Hematopoietic multipotent progenitor cell treated with erythropoietin and hydrocortisone succinate and interleukin-3 and kit ligand, for 17 days (in vitro differentiated cells): ENCODE results near the gene NOXA1.

Source experiments
- DNase-seq: peaks from one replicate; pipeline ENCODE4 v3.0.0-alpha.2; 2015; ENCODE audit warnings: low spot score

NOXA1 gene

DNA sequence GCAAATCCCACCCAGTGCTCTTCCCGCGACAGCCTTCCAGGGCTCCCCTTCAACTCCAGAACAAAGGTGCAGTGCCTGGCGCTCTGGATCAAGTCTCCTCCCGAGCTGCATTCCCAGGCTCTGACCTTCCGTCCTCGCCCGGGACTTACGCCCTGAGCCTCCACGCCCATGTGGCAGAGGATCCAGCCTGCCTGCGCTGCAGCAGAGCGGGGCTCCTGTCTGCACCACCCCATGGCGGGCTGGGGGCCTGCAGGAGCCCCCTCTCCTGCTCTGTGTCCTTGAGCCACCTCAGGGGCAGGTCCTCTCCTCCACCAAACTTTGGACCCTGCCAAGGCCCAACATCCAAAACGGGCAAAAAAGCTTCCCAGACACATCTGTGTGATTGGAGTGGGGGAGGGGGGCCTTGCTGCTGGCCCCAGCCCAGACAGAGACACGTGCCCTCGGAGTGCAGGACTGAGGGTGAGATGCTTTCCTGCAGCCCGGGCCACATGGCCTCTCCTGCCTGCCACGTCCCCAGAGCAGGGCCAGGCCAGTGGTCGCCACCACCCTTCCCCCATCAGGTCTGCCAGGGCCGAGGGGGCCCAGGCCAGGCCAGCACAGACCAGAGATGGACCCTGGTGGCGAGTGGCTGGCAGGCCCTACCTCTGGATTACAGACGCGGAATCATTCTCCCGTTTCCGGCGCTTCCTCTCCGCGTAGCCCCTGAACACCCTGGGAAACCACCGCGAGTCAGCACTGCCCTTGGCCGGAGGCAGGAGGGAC is 31.6 kb downstream of the NOXA1 start:
- no peak for DNase-seq

- no peak for DNase-seq
These were observed 32.3 kb downstream of the NOXA1 start for GRCh38 chr9:137455359-137455991.

DNA sequence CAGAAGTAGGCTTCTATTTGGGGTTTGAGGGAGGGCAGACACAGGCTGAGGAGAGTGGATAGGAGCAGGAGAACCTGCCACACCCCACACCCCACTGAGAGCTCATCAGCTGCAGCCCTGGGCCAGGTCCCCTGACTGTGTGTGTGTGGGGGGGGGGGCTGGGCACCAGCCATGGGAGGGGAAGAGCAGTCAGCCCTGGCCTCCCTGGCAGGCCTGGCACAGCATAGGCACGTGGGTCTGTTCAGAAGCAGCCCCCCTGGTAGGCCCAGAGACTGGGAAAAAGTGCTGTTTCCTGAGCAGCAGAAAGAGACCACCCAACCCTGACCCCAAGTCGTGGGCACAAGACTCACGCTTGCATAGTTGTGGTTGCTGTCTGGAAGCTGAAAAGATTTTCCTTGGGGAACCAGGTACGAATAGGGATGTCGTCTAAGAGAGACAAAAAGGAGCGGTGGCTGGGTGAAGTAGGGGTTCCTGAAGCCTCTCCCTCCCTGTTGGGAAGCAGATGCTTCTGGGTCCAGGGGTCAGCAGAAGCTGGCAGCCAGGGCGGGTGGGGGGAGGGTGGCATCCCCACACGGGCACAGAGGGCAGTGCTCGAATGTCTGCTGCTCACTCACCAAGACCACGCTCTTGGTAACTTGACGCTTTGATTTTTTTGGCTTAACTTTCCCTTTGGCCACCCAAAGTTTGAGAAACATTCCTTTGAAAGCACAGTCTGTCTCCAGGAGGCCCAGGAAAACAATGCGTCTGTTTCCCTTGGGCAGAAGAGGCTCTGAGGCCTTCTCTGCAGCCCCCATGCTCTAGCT is 33.1 kb downstream of the NOXA1 start:
- DNase-seq = no peak

GRCh38 chr9:137456864-137457405 is 33.7 kb downstream of the NOXA1 start:
- DNase-seq = no peak

DNA sequence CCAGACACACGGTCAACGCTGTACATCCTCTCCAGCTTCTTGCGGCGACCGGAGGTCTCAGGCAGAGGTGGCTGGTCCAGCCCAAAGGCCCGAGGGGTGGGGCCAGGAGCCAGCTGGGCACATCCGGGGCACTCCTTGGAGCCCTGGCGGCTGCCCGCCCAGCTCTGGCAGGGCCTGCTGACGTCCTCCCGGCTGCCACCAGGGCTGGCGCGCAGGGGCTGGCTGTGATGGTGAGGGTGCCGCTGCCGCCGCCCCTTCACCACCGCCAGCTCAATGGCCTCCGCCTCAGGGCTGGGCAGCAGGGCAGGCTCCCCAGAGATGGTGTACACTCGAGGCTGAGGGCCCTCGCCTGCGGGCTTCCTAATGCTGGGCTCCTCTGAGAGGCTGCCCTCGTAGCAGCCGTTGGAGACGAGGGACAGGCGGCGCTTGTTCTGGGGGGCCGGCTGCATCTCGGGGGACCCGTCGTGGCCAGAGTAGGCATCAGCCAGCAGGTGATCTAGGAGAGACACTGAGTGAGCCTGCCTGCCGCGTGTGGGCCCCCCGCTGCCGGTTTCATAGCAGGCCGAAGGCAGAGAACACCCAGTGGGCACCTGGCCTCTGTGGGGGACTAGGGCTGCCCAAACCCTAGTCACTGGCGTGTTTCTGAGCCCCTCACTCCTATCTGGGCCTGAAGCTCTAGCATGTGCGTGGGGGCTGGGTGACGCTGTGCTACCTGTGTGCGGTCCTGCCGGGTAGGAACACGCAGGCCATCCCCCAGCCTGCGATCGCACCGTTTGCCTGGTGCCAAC is 34.4 kb downstream of the NOXA1 start:
- no peak for DNase-seq

GRCh38 chr9:137458194-137459151 is 35.3 kb downstream of the NOXA1 start:
- no peak for DNase-seq

GRCh38 chr9:137459152-137459600 is 36.0 kb downstream of the NOXA1 start, which contains the start of gene NSMF:
NSMF (minus strand) TSS chr9:137459334; CDS start chr9:137459102, 232 bp downstream.
- peak; percentile 95 for DNase-seq

DNA sequence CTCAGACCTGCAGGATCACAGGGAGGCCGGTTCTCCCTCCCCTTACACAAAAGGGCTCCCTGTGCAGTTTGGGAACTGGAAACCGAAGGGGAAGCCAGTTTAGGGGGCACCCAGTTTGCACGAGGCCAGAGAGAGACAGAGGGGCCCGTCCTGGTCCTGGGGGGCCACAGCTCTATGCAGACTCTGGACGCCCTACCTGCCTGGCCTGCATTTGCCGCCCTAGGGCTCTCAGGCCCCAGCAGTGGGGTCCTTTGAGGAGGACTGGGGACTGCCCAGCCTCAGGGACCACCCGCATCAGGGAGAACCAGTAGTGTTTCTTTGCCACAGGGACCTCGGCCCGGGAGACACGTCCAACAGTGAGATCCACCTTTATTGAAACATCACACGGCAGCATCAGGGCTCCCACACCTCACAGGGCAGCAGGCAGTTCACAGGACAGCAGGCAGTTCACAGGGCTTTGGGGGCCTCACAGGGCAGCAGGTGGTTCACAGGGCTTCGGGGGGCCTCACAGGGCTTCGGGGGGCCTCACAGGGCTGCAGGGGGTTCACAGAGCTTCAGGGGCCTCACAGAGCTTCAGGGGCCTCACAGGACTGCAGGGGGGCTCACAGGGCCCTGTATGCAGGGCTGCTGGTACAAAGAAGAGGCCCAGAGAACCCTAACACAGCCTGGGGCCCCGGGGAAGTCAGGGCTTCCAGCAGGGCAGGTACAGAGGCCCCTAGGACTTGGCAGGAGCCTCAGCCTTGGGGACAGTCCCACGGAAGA is 36.6 kb downstream of the NOXA1 start:
- DNase-seq = no peak

DNA sequence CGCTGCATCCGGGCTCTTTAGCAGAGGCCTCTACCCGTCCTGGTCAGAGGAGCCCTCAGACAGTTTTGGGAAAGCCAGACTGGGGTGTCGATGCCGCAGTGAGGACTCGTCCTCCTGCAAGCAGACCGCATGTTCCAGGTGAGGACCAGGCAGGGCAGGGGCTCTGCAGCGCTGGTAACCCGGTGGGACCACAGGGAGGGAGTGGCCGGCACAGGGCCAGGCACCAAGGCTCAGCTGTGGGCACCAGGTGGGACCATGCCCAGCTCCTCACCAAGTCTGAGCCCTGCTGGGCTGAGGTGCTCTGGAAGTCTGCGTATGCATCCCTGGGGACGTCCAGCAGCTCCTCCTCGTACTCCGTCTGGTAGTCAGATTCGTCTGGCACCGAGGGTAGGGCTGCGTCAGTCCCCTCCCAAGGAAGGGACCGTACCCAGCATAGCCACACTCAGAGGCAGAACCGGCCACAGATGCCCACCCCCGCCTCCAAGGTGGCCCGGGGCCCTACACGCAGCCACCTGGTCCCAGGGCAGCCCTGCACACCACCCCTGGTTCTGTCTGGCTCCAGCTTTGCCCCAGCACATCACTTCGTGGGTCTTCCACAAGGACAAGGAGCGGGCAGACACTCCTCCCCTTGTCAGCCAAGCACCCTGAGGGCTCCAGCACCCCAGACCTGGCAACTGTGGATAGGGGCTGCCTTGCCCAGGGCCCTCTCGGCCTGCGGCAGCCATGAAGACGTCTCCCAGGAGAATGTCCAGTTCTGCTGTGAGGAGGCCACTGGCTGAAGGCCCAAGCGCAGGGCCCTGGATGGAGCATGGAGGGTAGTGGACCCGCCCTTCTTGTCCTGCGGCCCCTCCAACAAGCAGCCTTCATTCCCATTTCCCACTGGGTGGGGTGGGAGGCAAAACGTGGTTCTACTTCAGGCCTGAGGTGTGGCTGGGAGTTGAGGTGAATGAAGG is 37.4 kb downstream of the NOXA1 start:
- DNase-seq = no peak

DNA sequence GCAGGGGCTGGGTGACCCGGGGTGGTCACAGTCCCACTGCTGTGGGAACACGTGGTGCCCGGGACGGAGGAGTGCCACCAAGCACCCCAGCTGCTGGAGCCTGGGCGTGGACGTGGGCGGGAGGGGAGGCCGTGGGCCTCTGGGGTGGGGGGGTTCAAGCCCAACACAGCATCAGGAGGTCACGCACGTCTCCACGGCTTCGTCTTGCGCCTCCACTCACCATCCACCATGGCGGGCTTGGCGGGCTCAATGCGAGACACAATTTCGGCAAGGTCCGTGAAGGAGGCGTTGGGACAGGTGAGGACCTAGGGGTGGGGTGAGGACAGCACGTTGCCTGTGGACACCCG is 38.1 kb downstream of the NOXA1 start:
- no peak for DNase-seq

DNA sequence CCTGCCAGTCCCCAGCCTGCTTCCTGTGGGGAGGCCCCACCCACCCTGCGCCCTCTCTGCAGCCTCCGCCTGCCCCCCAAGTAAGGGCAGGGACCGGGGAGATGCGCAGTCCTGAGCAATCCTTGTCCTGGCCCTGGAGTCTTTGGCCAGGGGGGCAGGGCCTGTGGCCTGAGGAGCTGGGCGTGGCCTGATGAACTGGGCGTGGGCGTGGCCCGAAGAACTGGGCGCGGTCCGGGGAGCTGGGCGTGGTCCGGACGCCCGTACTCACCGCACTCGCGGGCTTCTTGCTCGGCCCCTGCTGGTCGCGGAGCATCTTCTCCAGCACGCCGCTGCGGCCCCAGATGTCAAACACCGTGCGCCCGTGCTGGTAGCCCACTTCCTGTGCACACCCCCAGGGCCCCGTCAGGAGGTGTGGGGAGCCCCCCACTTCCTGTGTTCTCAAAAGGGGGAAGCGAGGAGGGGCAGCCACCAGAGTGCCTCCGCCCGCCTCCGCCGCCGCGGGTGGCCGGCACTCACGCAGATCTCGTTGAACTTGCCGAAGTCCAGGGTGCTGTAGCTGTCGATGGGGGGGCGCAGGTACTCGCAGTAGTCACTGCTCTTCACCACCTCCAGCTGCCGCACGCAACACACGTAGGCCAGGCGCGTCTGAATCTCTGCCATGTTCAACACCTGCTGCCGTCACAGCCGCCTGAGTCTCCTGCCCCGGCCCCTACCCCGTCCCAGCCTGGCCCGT is 38.6 kb downstream of the NOXA1 start:
- peak; percentile 79 for DNase-seq

DNA sequence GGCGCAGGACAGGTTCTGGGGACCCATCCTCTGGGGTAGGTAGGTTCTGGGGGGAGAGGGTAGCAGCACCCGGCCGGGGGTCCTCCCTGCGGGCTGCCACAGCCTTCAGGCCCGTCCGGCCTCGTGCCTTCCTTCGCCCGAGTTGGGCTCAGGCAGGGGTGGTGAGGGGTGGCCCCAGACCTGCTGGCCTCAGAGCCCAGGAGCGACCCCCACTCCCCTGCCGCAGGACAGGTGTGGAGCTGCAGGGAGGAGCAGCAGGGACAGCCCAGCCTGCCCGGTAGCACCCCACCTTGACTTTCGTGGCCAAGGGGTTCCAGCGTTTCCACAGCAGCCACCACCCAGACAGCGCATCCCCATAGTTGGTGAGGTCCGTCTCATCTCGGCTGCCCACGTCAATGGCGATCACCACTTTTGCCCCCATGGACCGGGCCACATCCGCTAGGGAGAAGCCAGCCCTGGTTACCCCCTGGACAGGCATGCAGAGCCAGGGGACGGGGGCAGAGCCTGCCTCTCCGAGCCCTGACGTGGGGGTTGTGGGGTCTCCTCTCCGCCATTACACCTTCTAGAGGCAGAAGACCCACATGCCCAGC is 39.3 kb downstream of the NOXA1 start:
- no peak for DNase-seq

DNA sequence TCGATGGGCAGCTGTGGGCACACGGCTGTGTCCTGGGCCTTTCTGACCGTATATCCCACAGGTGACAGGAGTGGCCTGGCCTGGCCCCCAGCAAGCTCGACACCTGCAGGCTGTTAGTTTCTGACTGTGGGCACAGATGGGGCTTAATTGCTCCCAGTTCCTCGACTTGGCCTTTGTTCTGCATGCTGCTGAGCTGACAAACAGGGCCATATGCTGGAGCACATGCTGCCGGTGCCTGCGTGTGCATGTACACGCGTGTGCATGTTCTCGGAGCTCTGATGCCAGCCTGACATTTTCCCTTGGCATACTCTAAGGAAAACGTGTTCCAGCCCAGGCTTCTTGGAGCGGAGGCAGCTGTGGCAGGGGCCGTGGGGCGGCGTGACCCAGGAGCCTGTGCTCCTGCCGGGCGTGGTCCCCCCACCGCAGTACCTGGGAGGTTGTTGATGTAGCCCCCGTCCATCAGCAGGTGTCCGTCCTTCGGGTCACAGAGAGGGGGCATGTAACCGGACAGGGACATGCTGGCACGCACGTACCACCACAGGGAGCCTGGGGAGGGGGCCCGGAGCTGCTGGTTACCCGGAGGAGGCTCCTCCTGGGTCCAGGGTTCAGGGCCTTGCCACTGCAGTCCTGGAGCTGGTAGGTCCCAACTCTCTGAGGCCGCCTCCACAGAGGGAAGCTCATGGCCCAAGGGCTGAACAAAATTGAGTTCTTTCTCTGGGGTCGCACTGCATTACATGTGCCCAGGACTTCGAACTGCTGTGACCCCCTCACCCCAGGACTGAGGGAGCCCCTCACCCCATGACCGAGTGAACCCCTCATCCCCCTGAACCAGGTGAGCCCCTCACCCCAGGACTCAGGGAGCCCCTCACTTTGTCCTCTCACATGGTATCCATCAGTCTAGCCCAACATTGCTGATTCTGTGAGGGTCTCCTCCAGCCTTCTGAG is 40.1 kb downstream of the NOXA1 start:
- DNase-seq = no peak

GRCh38 chr9:137463931-137464290 is 40.7 kb downstream of the NOXA1 start:
- no peak for DNase-seq

DNA sequence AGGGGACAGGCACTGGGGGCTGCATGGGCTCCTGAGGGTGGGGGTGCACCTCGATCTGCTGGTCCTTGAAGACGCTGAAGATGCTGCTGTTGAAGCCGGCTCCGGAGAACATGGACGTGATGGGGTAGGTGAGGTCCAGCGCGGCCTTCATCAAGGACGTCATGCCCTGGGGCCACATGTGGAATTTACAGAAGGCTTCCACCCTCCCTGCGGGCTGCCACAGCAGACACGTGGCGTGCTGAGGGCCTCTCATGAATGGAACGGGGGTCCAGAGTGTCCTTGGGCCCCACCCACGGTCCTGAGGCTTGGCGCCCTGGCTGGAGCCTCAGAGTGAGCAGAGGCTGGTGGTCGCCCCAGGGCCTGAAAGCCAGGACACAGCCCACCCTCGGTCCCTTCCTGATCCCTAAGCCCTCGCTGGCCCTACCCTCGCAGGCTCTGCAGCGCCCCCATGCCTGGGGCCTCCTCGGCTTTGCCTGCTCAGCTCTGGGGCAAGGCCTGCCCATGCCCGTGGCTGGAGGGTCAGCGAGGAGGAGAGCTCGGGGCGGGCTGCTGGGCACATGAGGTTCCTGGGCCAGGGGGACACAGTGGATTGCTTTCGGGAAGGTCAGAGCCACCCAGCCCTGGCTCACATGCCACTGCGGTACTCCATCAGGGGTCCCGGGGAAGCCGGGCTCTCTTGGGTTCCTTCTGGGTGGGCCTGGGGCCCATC is 41.3 kb downstream of the NOXA1 start:
- no peak for DNase-seq
